ENCODE measurements around the gene RNF217.
"Not testable (repeated sequence)": the region's sequence is repeated elsewhere in the genome, so short reads cannot be mapped to it uniquely, and the experiment has no call there.

RNF217 gene

GRCh38 chr6:124963831-124964763, 1.9 kb downstream of the RNF217 start:
- no peak for DNase-seq

GRCh38 chr6:124964764-124965105, 2.5 kb downstream of the RNF217 start:
- DNase-seq = no peak

DNA sequence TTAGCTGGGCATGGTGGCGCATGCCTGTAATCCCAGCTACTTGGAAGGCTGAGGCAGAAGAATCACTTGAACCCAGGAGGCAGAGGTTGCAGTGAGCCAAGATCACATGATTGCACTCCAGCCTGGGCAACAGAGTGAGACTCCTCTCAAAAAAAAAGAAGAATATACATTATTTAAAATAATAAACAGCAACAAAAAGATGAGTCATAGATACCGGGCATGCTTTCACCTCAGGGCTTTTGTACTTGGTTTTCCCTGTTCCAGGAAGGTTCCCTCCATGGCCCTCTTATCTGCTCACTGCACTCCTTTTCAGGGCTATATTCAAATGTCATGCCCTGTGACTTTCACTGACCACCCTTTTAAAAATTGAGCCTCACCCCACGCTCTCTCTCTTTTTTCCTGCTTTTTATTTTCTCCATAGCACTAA, 3.2 kb downstream of the RNF217 start:
- DNase-seq = not testable (repeated sequence)

DNA sequence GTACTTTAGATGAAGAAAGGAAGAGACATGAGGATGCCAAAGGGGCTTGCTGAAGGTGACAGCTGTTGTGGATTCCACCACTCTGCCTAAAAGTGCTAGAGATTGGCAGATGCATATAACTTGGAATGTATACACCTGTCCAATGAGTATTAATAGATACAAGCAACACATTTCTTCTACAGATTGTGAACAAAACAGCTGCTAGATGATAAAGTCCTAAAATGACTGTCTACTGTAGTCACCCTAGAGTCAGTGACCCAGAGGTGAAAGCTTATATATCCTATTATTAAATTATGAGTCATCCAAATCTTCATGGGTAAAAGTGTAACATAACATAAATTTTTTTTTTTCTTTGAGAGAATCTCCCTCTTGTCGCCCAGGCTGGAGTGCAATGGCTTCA, 5.2 kb downstream of the RNF217 start:
- DNase-seq = no peak

GRCh38 chr6:124968401-124968800, 6.2 kb downstream of the RNF217 start:
- DNase-seq = no peak

DNA sequence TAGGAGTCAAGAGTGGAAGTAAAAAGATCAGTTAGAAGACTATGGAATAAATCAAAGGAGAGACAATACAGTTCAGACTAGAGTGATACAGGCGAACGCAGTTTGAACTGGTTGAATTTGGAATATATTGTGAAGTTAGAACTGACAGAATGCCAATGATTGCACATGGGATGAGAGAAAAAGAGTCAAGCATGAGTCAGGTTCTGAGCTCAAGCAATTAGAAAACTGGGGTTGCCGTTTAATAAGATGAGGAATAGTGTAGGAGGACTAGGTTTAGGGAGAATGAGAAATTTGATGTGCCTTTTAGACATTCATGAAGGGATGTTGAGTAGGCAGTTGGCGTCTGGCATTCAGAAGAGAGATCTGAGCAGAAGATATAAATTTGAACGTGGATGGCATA, 8.0 kb downstream of the RNF217 start:
- no peak for DNase-seq

- DNase-seq = no peak
Measured at GRCh38 chr6:124970763-124971162, 8.5 kb downstream of the RNF217 start.

- DNase-seq = no peak
Measured at GRCh38 chr6:124973780-124974179, 11.5 kb downstream of the RNF217 start.

DNA sequence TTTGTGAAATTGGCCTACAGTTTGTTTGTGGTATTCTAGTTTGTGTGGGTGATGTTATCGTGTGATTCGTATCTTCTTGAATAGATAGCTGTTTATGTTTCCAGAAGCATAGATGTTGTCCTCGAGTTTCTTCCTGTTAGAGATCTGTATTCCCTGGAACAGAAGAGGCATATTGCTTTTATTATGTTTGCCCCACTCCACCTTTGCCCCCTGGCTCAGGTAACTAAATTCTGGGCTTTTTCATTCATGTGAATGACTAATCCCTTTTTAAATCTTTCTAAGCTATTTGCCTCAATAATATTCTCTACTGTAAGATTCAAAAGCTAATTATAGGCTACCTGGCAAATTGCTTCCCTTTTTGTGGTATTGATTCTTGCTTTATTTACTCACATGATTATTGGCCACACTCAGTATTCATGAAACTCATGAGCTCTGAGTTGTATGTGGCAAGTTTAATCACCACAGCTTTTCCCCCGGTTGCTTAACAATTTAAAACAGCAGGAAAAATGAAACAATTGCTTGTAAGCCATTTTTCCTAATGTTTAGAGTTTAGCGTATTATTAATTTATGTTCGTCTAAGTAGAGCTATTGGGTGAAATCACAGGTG, 12.6 kb downstream of the RNF217 start:
- no peak for DNase-seq

GRCh38 chr6:124977067-124977908, 15.1 kb downstream of the RNF217 start:
- DNase-seq = no peak

GRCh38 chr6:124978451-124979293, 16.4 kb downstream of the RNF217 start:
- no peak for DNase-seq

DNA sequence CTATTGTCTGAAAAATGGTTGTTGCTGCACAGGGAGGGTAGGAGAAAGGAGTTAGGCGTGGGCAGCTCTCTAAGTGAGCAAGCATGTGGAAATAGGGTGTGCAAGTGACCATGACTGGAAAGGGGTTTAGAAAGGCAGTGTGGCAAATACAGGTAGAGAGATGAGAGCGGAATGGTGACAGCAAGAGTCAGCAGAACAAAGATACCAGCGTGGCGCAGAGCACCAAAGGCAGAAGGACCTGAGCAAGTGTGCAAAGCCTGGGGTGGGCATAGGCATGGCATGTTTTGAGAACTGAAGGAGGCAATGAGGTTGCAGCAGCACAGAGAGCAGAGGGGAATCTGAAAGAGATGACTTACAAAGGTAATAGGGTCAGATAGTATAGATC, 17.0 kb downstream of the RNF217 start:
- no peak for DNase-seq

GRCh38 chr6:124982669-124983068, 20.4 kb downstream of the RNF217 start:
- no peak for DNase-seq

- no peak for DNase-seq
Measured at GRCh38 chr6:124983383-124984083, 21.3 kb downstream of the RNF217 start.

- no peak for DNase-seq
Measured at GRCh38 chr6:124984668-124985338, 22.6 kb downstream of the RNF217 start.

DNA sequence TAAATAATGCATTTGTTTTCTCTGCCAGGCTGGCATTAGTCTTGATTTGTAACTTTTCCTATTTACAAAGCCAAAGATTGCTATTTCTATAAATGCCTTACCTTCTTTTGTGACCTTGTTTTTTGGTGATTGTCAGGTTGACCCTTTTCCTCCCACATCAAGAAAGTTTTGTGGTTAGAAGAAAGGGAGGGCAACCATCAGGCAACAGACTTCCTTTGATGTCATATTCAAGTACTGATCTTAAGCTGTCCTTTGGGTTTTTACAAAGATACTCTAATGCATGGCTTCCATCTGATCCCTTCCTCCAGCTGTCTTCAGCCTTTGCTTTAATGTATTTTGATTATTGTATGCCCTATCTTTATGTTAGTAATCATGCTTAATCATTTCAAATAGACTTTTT, 23.9 kb downstream of the RNF217 start:
- DNase-seq = no peak

- DNase-seq = no peak
Measured at GRCh38 chr6:124987291-124987690, 25.1 kb downstream of the RNF217 start.

DNA sequence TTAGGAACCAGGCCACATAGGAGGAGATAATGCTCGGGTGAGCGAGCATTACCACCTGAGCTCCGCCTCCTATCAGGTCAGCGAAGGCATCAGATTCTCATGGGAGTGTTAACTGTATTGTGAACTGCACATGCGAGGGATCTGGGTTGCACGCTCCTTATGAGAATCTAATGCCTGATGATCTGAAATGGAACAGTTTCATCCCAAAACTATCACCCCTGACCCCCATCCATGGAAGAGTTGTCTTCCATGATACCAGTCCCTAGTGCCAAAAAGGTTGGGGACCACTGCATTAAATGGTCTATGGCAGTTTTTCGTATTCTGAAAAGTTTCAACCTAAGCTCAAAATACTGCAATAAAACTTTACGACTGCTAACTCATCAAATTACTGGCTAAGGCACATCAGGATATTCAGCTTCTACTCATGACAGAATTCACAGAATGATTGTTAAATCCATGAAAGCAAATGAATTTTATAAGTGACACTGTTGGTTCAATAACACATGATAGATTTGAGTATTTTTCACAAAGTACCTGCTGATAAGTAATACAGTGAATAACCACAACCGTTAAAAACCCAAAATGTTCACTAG, 25.9 kb downstream of the RNF217 start:
- DNase-seq = no peak

GRCh38 chr6:124989136-124989983, 27.1 kb downstream of the RNF217 start:
- no peak for DNase-seq

DNA sequence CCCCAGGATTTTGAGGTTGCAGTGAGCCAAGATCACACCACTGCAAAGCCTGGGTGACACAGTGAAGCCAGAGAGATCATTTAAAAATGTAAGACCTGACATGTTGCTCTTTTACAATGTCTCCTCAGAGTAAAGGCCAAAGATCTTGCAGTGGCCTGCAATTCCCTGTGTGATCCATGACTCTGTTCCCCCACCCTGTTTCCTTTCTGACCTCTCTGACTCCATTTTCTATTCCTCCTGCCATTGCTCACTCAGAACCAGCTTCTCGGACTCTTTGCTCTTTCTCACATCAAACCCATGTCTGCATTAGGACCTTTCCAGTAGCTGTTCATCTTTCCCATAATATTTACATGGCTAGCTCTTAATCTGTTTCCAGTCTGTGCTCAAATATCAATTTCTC, 28.8 kb downstream of the RNF217 start:
- no peak for DNase-seq
